Measurements from ENCODE around the gene EFCAB8.

EFCAB8 gene

DNA sequence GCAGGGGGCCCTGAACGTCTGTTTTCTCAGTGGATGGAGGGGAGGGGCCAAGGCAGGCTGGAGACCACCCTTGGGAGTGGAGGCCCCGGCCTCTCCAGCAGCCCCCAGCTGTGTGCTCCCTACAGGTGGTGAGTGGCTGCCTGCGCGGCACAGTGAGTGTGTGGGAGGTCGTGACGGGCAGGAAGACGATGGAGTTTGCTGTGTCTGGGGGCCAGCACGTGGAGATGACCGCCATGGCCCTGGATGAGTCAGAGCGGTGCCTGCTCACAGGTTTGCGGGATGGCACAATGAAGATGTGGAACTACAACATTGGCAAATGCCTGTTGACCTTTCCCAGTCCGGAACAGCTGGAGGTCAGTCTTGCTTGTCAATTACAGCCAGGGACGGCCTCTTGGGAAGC, 52.6 kb downstream of the EFCAB8 start:
- H3K79me2 ChIP-seq (ENCODE audit: control insufficient read depth, low read length), result no peaks in the 10 kb centered on the region
- no peaks in the 10 kb centered on the region for H3K9me2 ChIP-seq (replicated peaks; ENCODE audit: control insufficient read depth, low read length)
- no peak overlapping the region for H3K4me2 ChIP-seq (ENCODE audit: low read length)
- no peaks in the 10 kb centered on the region for H4K20me1 ChIP-seq (ENCODE audit: control insufficient read depth, insufficient read depth, low read depth, low read length)
- H3K9me3 ChIP-seq (ENCODE audit: control insufficient read depth, insufficient read depth, low read length), result peaks cover 4% of the 10 kb centered on the region; the same call in 1 of the 2 replicates
- H3K27ac ChIP-seq (ENCODE audit: low read depth, low read length), result no peak overlapping the region
- no peaks in the 10 kb centered on the region for H3K36me3 ChIP-seq (ENCODE audit: control insufficient read depth, low read length)
- H3F3A ChIP-seq (ENCODE audit: control insufficient read depth, insufficient read depth), result no peaks in the 10 kb centered on the region
- no peak overlapping the region for H3K4me3 ChIP-seq (ENCODE audit: low read length)
- no peaks in the 10 kb centered on the region for H3K4me1 ChIP-seq (ENCODE audit: control insufficient read depth, low read length)
- no peaks in the 10 kb centered on the region for H3K27me3 ChIP-seq (ENCODE audit: control insufficient read depth, low read length)
- TF ChIP-seq CTCF (IDR thresholded peaks at IDR 0.05; ENCODE audit: low read depth, low read length, poor library complexity, severe bottlenecking) (no peak), EZH2phosphoT487 (IDR thresholded peaks at IDR 0.05; ENCODE audit: borderline replicate concordance, low read length) (no peak)

DNA sequence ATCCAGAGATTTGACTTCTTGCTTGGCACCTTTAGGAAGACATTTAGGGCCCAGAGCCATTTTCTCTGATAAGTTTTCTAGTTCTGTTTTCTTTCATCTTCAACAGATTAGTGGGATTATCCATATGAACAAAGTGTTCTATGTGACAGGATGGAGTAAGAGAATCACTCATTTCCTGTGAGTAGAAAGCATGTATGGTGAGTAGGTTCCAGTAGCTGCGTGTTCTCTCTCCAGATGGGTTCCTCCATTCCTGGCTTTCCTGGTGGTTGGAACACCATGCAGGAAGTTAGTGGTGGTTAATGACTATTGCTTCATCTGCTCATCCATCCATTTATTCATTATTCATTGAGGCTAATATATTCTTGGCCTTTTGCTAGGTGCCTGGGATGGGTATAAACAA, 54.0 kb downstream of the EFCAB8 start:
- TF ChIP-seq CTCF (IDR thresholded peaks at IDR 0.05; ENCODE audit: low read depth, low read length, poor library complexity, severe bottlenecking) (no peak), EZH2phosphoT487 (IDR thresholded peaks at IDR 0.05; ENCODE audit: borderline replicate concordance, low read length) (no peak)
- H3K27ac ChIP-seq (ENCODE audit: low read depth, low read length), result no peak overlapping the region
- no peaks in the 10 kb centered on the region for H3K27me3 ChIP-seq (ENCODE audit: control insufficient read depth, low read length)
- no peak overlapping the region for H3K4me3 ChIP-seq (ENCODE audit: low read length)
- H3K4me2 ChIP-seq (ENCODE audit: low read length), result no peak overlapping the region
- H3K79me2 ChIP-seq (ENCODE audit: control insufficient read depth, low read length), result no peaks in the 10 kb centered on the region
- no peaks in the 10 kb centered on the region for H4K20me1 ChIP-seq (ENCODE audit: control insufficient read depth, insufficient read depth, low read depth, low read length)
- no peaks in the 10 kb centered on the region for H3F3A ChIP-seq (ENCODE audit: control insufficient read depth, insufficient read depth)
- peaks cover 4% of the 10 kb centered on the region; the same call in 1 of the 2 replicates for H3K9me3 ChIP-seq (ENCODE audit: control insufficient read depth, insufficient read depth, low read length)
- H3K9me2 ChIP-seq (replicated peaks; ENCODE audit: control insufficient read depth, low read length), result no peaks in the 10 kb centered on the region
- no peaks in the 10 kb centered on the region for H3K4me1 ChIP-seq (ENCODE audit: control insufficient read depth, low read length)
- no peaks in the 10 kb centered on the region for H3K36me3 ChIP-seq (ENCODE audit: control insufficient read depth, low read length)

DNA sequence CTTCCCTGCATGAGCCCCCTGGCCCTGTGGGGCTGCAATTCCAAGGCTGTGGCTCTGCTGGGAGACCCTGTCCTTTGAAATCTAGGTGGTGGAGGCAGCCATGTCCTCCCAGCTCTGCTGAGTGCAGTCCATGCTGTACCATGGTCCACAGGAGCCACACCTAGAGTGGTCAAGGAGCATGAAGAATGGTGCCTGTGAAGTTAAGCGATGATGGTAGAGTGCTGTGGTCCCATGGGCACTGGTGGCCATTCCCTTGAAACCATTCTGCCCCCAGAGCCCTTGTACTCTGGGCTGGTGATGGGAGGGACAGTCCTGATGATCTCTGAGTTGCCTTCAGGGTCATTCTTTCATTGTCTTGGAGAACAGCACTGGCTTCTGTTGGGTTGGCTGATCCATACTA, 55.3 kb downstream of the EFCAB8 start:
- no peaks in the 10 kb centered on the region for H3K4me1 ChIP-seq (ENCODE audit: control insufficient read depth, low read length)
- peaks cover 4% of the 10 kb centered on the region; the same call in 1 of the 2 replicates for H3K9me3 ChIP-seq (ENCODE audit: control insufficient read depth, insufficient read depth, low read length)
- H3K4me2 ChIP-seq (ENCODE audit: low read length), result no peak overlapping the region
- TF ChIP-seq EZH2phosphoT487 (IDR thresholded peaks at IDR 0.05; ENCODE audit: borderline replicate concordance, low read length), result no peak
- TF ChIP-seq CTCF (IDR thresholded peaks at IDR 0.05; ENCODE audit: low read depth, low read length, poor library complexity, severe bottlenecking), result no peak
- no peaks in the 10 kb centered on the region for H3F3A ChIP-seq (ENCODE audit: control insufficient read depth, insufficient read depth)
- no peak overlapping the region for H3K4me3 ChIP-seq (ENCODE audit: low read length)
- no peaks in the 10 kb centered on the region for H3K79me2 ChIP-seq (ENCODE audit: control insufficient read depth, low read length)
- H3K9me2 ChIP-seq (replicated peaks; ENCODE audit: control insufficient read depth, low read length), result no peaks in the 10 kb centered on the region
- H4K20me1 ChIP-seq (ENCODE audit: control insufficient read depth, insufficient read depth, low read depth, low read length), result no peaks in the 10 kb centered on the region
- H3K27ac ChIP-seq (ENCODE audit: low read depth, low read length), result no peak overlapping the region
- no peaks in the 10 kb centered on the region for H3K27me3 ChIP-seq (ENCODE audit: control insufficient read depth, low read length)
- H3K36me3 ChIP-seq (ENCODE audit: control insufficient read depth, low read length), result no peaks in the 10 kb centered on the region
